GM19324 (cell line): ENCODE measurements around the gene IDI1.

Experiments
- ATAC-seq: cut with Tn5 transposase; IDR thresholded peaks from one replicate; pipeline ENCODE4 v1.9.1; 2021; ENCODE audit warnings: mild to moderate bottlenecking, moderate library complexity; ENCODE audit not compliant: unreplicated experiment, low FRiP score

The IDI1 gene

GRCh38 chr10:997266-998022 lies 51.5 kb downstream of the IDI1 start:
- no peak for ATAC-seq

GRCh38 chr10:996031-996430 lies 52.9 kb downstream of the IDI1 start:
- no peak for ATAC-seq

GRCh38 chr10:995559-995926 lies 53.4 kb downstream of the IDI1 start:
- no peak for ATAC-seq

- ATAC-seq: no peak
Observed at GRCh38 chr10:994836-995558, 53.9 kb downstream of the IDI1 start.

GRCh38 chr10:992871-993270 lies 56.0 kb downstream of the IDI1 start:
- ATAC-seq: no peak

- ATAC-seq: no peak
Observed at GRCh38 chr10:992467-992866, 56.5 kb downstream of the IDI1 start.

- ATAC-seq: no peak
Observed at GRCh38 chr10:990808-991207, 58.1 kb downstream of the IDI1 start.
